Measurements from ENCODE around the gene CLCC1.

The CLCC1 gene

DNA sequence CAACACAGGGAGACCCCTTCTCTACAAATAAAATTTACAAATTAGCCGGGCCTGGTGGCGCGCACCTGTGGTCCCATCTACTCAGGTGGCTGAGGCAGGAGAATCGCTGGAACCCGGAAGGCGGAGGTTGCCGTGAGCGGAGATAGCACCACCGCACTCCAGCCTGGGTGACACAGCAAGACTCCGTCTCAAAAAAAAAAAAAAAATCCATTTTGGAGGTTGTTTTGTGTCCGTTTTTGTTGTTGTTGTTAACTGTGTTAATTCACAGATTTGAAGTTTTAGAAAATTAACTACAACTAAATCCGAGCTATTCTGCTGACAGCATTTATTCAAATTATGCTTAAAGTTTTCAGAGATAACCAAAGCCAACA, 618 bp downstream of the CLCC1 start:
- TF ChIP-seq, protein P1, sequence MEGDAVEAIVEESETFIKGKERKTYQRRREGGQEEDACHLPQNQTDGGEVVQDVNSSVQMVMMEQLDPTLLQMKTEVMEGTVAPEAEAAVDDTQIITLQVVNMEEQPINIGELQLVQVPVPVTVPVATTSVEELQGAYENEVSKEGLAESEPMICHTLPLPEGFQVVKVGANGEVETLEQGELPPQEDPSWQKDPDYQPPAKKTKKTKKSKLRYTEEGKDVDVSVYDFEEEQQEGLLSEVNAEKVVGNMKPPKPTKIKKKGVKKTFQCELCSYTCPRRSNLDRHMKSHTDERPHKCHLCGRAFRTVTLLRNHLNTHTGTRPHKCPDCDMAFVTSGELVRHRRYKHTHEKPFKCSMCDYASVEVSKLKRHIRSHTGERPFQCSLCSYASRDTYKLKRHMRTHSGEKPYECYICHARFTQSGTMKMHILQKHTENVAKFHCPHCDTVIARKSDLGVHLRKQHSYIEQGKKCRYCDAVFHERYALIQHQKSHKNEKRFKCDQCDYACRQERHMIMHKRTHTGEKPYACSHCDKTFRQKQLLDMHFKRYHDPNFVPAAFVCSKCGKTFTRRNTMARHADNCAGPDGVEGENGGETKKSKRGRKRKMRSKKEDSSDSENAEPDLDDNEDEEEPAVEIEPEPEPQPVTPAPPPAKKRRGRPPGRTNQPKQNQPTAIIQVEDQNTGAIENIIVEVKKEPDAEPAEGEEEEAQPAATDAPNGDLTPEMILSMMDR (IDR thresholded peaks at IDR 0.05; ENCODE audit: borderline replicate concordance, insufficient read depth, low read depth, low read length): no peak
- H3K4me3 ChIP-seq (ENCODE audit: low read depth, low read length): peak overlapping the region; percentile 81

DNA sequence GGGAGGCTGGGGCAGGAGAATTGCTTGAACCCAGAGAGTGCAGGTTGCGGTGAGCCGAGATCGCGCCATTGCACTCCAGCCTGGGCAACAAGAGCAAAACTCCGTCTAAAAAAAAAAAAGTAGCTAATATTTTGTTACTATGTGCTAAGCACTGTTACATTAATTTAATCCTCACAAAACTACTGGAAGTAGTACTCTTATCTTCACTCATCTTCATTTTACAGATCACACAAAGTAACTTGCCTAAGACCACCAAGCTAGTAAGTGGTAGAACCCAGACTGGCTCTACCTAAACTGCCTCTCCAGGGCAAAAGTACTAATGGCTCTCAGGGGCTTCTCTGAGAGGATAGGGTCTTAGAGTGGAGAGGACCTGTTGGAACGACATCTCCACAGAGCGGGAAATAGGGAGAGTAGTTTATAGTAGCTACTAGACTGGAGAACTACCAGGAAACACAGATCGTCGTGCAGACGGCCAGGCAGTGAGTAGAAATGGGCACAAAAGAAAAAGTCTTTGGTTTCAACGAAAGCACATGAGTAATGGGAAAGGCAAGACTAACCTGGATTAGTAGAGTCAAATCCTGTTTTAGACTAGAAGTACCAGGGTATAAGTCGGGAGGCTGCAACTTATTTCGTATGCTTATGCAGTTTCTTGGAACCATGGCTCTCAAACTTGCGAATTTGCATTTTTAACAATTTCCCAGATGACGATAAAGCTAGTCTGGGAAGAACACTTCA, 1.4 kb downstream of the CLCC1 start:
- H3K4me3 ChIP-seq (ENCODE audit: low read depth, low read length): peak overlapping the region; percentile 81
- TF ChIP-seq, protein P1 (IDR thresholded peaks at IDR 0.05; ENCODE audit: borderline replicate concordance, insufficient read depth, low read depth, low read length): no peak

DNA sequence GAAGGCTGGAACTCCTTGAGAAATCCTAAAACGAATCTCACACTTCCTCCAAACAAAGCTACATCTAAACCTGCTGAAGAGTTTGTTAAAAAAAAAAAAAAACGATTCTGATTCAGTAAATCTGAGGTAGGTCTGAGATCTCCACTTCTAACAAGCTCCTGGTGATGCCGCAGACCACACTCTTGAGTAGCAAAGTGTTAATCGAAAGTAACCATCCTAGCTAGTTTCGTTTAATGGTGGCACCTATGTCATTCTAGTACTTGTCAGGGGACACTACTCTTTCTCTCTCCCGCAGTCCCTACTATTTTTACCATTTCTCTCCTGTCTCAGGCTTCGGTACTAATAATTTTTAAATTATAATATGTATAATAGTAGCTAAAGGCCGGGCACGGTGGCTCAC, 2.1 kb downstream of the CLCC1 start:
- H3K4me3 ChIP-seq (ENCODE audit: low read depth, low read length): no peak overlapping the region
- TF ChIP-seq, protein P1 (IDR thresholded peaks at IDR 0.05; ENCODE audit: borderline replicate concordance, insufficient read depth, low read depth, low read length): no peak

DNA sequence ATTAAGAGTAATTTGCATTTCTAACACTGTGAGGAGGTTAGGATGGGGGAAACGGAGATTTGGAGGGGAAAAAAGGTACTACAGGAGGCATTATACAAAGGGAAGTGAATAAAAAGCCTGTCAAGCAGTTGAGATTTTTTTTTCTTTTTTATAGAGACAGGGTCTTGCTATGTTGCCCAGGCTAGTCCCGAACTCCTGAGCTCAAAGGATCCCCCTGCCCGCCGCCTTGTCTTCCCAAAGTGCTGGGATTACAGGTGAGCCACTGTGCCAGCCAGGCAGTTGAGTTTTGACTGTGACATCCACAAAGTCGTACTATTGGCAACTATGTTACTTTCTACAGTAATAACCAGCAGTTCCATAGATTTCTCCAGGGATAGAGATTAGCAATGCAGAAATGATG, 2.6 kb downstream of the CLCC1 start:
- TF ChIP-seq, protein P1 (IDR thresholded peaks at IDR 0.05; ENCODE audit: borderline replicate concordance, insufficient read depth, low read depth, low read length): no peak
- H3K4me3 ChIP-seq (ENCODE audit: low read depth, low read length): no peak overlapping the region

DNA sequence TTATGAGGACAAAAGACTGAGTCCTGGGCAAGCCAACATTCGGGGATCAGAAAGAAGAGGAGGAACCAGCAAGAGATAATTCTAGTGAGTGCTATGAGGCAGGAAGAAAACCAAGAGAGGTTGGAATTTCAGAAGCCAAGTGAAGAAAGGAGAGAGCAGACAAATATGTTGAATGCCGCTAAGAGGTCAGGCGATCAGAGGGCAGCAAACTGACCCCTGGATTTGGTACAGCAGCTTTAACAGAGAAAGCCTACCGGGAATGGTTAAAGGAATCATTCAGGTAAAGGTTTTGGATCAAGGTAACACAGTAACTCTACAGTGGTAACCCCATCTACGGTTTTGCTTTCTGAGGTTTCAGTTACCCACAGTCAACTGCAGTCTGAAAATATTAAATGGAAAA, 5.4 kb downstream of the CLCC1 start:
- TF ChIP-seq, protein P1 (IDR thresholded peaks at IDR 0.05; ENCODE audit: borderline replicate concordance, insufficient read depth, low read depth, low read length): no peak
- no peak overlapping the region for H3K4me3 ChIP-seq (ENCODE audit: low read depth, low read length)

DNA sequence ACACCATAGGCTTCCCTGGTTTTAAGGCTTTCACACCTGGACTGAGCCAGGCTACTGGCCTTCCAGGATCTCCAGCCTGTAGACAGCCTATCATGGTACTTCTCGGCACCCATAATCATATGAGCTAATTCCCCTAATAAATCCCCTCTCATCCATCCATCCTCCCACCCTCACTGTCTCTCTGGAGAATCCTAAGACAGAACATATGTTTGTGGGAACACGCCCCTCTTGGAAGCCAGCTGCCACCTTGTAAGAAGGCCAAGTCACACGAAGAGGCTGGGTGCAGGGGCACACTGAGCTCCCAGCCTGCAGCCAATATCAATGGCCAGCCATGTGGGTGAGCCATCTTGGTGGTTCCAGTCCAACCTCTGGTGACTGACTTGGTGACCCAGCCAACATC, 7.4 kb downstream of the CLCC1 start:
- no peak overlapping the region for H3K4me3 ChIP-seq (ENCODE audit: low read depth, low read length)
- TF ChIP-seq, protein P1 (IDR thresholded peaks at IDR 0.05; ENCODE audit: borderline replicate concordance, insufficient read depth, low read depth, low read length): no peak

DNA sequence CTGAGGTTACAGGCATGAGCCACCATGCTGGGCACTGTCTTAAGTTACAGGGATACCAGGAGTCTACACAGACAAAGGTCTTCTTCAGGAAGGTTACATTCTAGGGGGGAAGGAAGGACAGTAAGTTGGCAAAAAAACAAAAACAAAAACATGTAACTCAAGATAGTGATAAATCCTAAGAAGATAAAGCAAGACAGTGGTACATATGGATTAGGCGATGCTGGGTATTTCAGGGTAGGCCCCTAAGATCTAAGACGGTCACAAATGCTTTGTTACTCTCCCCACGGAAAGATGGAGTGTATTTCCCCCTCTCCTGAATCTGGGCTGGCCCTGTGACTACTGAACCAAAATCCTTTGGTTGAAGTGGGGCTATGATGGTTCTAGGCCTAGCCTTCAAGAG, 8.2 kb downstream of the CLCC1 start:
- H3K4me3 ChIP-seq (ENCODE audit: low read depth, low read length): no peak overlapping the region
- TF ChIP-seq, protein P1 (IDR thresholded peaks at IDR 0.05; ENCODE audit: borderline replicate concordance, insufficient read depth, low read depth, low read length): no peak

Data from GM12875 (cell line).